H9 (cell line): ENCODE results near the gene TBRG1. TPM values are rescaled to one million over a fixed set of nuclear protein-coding genes. Genes with fewer than 3 reads are reported as not detected.
A peak's percentile ranks its signal among the peaks of the same experiment; 100 is the strongest.

Experiments
- DNase-seq: peaks from one replicate; pipeline ENCODE4 v3.0.0-alpha.2; 2017
- H2AFZ ChIP-seq: one replicate; pipeline ENCODE4 v1.6.1; 2013; ENCODE audit warnings: mild to moderate bottlenecking, low read length, control low read depth, moderate library complexity
- H2AK5ac ChIP-seq: 2 replicates; pipeline ENCODE4 v1.6.1; 2013; ENCODE audit warnings: low read length, control low read depth, mixed read lengths; ENCODE audit not compliant: insufficient read length
- H2BK120ac ChIP-seq: one replicate; pipeline ENCODE4 v1.6.1; 2013; ENCODE audit warnings: low read depth, mild to moderate bottlenecking, low read length, control low read depth, inconsistent platforms; ENCODE audit not compliant: poor library complexity, severe bottlenecking
- H2BK12ac ChIP-seq: 2 replicates; pipeline ENCODE4 v1.6.1; 2013; ENCODE audit warnings: low read length, control low read depth, mixed read lengths, low read depth; ENCODE audit not compliant: insufficient read length
- H2BK15ac ChIP-seq: 2 replicates; pipeline ENCODE4 v1.6.1; 2013; ENCODE audit warnings: low read depth, low read length, control low read depth
- H2BK20ac ChIP-seq: one replicate; pipeline ENCODE4 v1.6.1; 2013; ENCODE audit warnings: low read depth, mild to moderate bottlenecking, low read length, control low read depth, inconsistent platforms; ENCODE audit not compliant: poor library complexity, severe bottlenecking
- H2BK5ac ChIP-seq: 2 replicates; pipeline ENCODE4 v1.6.1; 2013; ENCODE audit warnings: low read length, control low read depth, mixed read lengths; ENCODE audit not compliant: insufficient read length
- H3K14ac ChIP-seq: 2 replicates; pipeline ENCODE4 v1.6.1; 2013; ENCODE audit warnings: low read length, control low read depth; ENCODE audit not compliant: insufficient read depth
- H3K18ac ChIP-seq: 2 replicates; pipeline ENCODE4 v1.6.1; 2013; ENCODE audit warnings: low read depth, mild to moderate bottlenecking, mixed read lengths, low read length, control low read depth; ENCODE audit not compliant: insufficient read length
- H3K23ac ChIP-seq: 2 replicates; pipeline ENCODE4 v1.6.1; 2013; ENCODE audit warnings: low read length, control low read depth, mixed read lengths, low read depth; ENCODE audit not compliant: insufficient read length
- H3K23me2 ChIP-seq: 2 replicates; pipeline ENCODE4 v1.6.1; 2013; ENCODE audit warnings: low read depth, mild to moderate bottlenecking, mixed read lengths, low read length, control low read depth; ENCODE audit not compliant: insufficient read length, poor library complexity, severe bottlenecking
- H3K27ac ChIP-seq: 2 replicates; pipeline ENCODE4 v1.5.1; 2013; ENCODE audit warnings: low read length, control low read depth, mixed read lengths, low read depth; ENCODE audit not compliant: insufficient read length
- H3K27me3 ChIP-seq: 2 replicates; pipeline ENCODE4 v1.6.1; 2013; ENCODE audit warnings: low read length, control low read depth, inconsistent platforms; ENCODE audit not compliant: insufficient read depth
- H3K4ac ChIP-seq: 2 replicates; pipeline ENCODE4 v1.6.1; 2013; ENCODE audit warnings: low read depth, mild to moderate bottlenecking, control low read depth, inconsistent platforms, low read length, moderate library complexity
- H3K4me1 ChIP-seq: 2 replicates; pipeline ENCODE4 v1.6.1; 2013; ENCODE audit warnings: low read length, control low read depth, inconsistent platforms; ENCODE audit not compliant: insufficient read depth
- H3K4me2 ChIP-seq: 2 replicates; pipeline ENCODE4 v1.6.1; 2013; ENCODE audit warnings: low read length, control low read depth, mixed read lengths; ENCODE audit not compliant: insufficient read length, insufficient read depth
- H3K56ac ChIP-seq: 2 replicates; pipeline ENCODE4 v1.6.1; 2013; ENCODE audit warnings: low read depth, mild to moderate bottlenecking, mixed read lengths, low read length, control low read depth; ENCODE audit not compliant: insufficient read length
- H3K79me1 ChIP-seq: 2 replicates; pipeline ENCODE4 v1.6.1; 2013; ENCODE audit warnings: low read depth, mild to moderate bottlenecking, moderate library complexity, low read length, control low read depth, inconsistent platforms; ENCODE audit not compliant: insufficient read depth, poor library complexity, severe bottlenecking
- H3K79me2 ChIP-seq: 2 replicates; pipeline ENCODE4 v1.6.1; 2013; ENCODE audit warnings: low read length, control low read depth, inconsistent platforms; ENCODE audit not compliant: insufficient read depth
- H3K9ac ChIP-seq: 2 replicates; pipeline ENCODE4 v1.6.1; 2013; ENCODE audit warnings: low read length, control low read depth, mixed read lengths; ENCODE audit not compliant: insufficient read length; ENCODE audit errors: extremely low read depth
- H3K9me3 ChIP-seq: one replicate; pipeline ENCODE4 v1.6.1; 2013; ENCODE audit warnings: low read depth, low read length, inconsistent platforms; ENCODE audit not compliant: control insufficient read depth
- H3T11ph ChIP-seq: one replicate; pipeline ENCODE4 v1.6.1; 2013; ENCODE audit warnings: mild to moderate bottlenecking, low read length, control low read depth, inconsistent platforms
- H4K20me1 ChIP-seq: one replicate; pipeline ENCODE4 v1.6.1; 2013; ENCODE audit not compliant: control insufficient read depth, insufficient read length, insufficient read depth
- H4K5ac ChIP-seq: 2 replicates; pipeline ENCODE4 v1.6.1; 2013; ENCODE audit warnings: low read depth, mild to moderate bottlenecking, mixed read lengths, low read length, control low read depth; ENCODE audit not compliant: insufficient read length
- H4K8ac ChIP-seq: replicated peaks from 2 replicates; pipeline ENCODE4 v1.6.1; 2013; ENCODE audit warnings: low read length, control low read depth, mixed read lengths, low read depth; ENCODE audit not compliant: insufficient read length
- H4K91ac ChIP-seq: 2 replicates; pipeline ENCODE4 v1.6.1; 2013; ENCODE audit warnings: low read depth, mild to moderate bottlenecking, moderate library complexity, mixed read lengths, low read length, control low read depth; ENCODE audit not compliant: insufficient read length
- H3K27ac Mint-ChIP-seq, 3 experiments: 2 replicates in 2 of 3; 3 replicates in 1 of 3; pipeline ENCODE4 v1.8.0; 2020 to 2021; ENCODE audit warnings: mixed read lengths in 3 of 3, mild to moderate bottlenecking in 1 of 3, moderate library complexity in 1 of 3
- H3K27me3 Mint-ChIP-seq: 2 replicates; pipeline ENCODE4 v1.8.0; 2021; ENCODE audit warnings: low read depth, mild to moderate bottlenecking, moderate library complexity, mixed read lengths
- H3K36me3 Mint-ChIP-seq, 3 experiments: 2 replicates in 2 of 3; 3 replicates in 1 of 3; pipeline ENCODE4 v1.8.0; 2020 to 2021; ENCODE audit warnings: low read depth in 3 of 3, mixed read lengths in 3 of 3; ENCODE audit not compliant: insufficient read depth in 1 of 3
- H3K4me1 Mint-ChIP-seq, 2 experiments: 2 replicates each; pipeline ENCODE4 v1.8.0; 2020; ENCODE audit warnings: mixed read lengths in 2 of 2
- H3K4me3 Mint-ChIP-seq, 2 experiments: 2 replicates in 1 of 2; 3 replicates in 1 of 2; pipeline ENCODE4 v1.8.0; 2020 to 2021; ENCODE audit warnings: mild to moderate bottlenecking in 2 of 2, mixed read lengths in 2 of 2, moderate library complexity in 1 of 2
- H3K9me3 Mint-ChIP-seq, 2 experiments: 2 replicates in 1 of 2; 3 replicates in 1 of 2; pipeline ENCODE4 v1.8.0; 2020; ENCODE audit warnings: mild to moderate bottlenecking in 2 of 2, mixed read lengths in 2 of 2, moderate library complexity in 1 of 2
- WGBS: extraction: QIAGEN DNeasy Blood & Tissue Kit; methylation state at CpG from one replicate; pipeline ENCODE4 v1.1.7; 2013; ENCODE audit warnings: missing lambda C conversion rate, low lambda C conversion rate, mixed read lengths; ENCODE audit not compliant: insufficient read length; ENCODE audit errors: extremely low coverage; 5-methylcytosine and 5-hydroxymethylcytosine counted together
- total RNA-seq: library from RNA; stranded (reverse); gene quantifications from 2 replicates; pipeline ENCODE4 v1.2.1, GENCODE V29; 2021
- TF ChIP-seq, protein P1 (sequence below): fragments of 200-600 bp; sonication (generic); conservative IDR thresholded peaks from 3 replicates; pipeline ENCODE4 v1.8.0; 2021; ENCODE audit warnings: antibody characterized with exemption, mild to moderate bottlenecking

Gene TBRG1
- total RNA-seq, 1 experiment from 2014 or later = 23.9 TPM

DNA sequence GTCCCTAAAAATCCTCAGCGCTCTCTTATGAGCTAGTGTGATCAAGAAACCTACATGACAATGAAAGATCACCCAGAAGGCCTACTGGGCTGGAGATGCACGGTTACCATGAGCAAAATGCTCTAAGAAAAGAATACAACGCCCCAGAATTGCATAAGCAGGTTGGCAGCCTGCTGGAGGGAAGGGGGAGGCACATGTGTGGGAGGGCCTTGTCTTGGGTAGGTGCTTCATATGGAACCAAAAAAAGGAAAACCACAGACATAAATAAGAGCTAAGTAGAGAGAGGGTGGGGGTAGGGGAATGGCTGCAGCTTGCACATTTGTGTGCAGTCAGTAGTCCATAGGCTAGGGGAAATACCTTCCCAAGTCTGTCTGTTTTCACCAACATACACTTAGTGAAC is 48.1 kb downstream of the TBRG1 start:
- no CpG with 5 or more reads among the region's 3 CpGs for WGBS
- no peak overlapping the region for H3K56ac ChIP-seq
- H2BK20ac ChIP-seq = no peak overlapping the region
- no peak overlapping the region for H3K27ac ChIP-seq
- no peaks in the 10 kb centered on the region for H3K4me1 ChIP-seq
- no peak overlapping the region for H3K4ac ChIP-seq
- Mint-ChIP-seq H3K36me3 (no peaks in the 10 kb centered on the region), H3K4me1 (peaks cover 7 to 14% of the 10 kb centered on the region in 2 experiments), H3K27me3 (peaks cover 13% of the 10 kb centered on the region), H3K27ac (no peak overlapping the region), H3K4me3 (no peak overlapping the region), H3K9me3 (no peaks in the 10 kb centered on the region)
- no peak overlapping the region for H4K91ac ChIP-seq
- no peak overlapping the region for H3K18ac ChIP-seq
- H2BK5ac ChIP-seq = no peak overlapping the region
- TF ChIP-seq, protein P1, sequence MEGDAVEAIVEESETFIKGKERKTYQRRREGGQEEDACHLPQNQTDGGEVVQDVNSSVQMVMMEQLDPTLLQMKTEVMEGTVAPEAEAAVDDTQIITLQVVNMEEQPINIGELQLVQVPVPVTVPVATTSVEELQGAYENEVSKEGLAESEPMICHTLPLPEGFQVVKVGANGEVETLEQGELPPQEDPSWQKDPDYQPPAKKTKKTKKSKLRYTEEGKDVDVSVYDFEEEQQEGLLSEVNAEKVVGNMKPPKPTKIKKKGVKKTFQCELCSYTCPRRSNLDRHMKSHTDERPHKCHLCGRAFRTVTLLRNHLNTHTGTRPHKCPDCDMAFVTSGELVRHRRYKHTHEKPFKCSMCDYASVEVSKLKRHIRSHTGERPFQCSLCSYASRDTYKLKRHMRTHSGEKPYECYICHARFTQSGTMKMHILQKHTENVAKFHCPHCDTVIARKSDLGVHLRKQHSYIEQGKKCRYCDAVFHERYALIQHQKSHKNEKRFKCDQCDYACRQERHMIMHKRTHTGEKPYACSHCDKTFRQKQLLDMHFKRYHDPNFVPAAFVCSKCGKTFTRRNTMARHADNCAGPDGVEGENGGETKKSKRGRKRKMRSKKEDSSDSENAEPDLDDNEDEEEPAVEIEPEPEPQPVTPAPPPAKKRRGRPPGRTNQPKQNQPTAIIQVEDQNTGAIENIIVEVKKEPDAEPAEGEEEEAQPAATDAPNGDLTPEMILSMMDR = 0 out of 3 replicates have a peak, but pooled peaks have one; percentile 11
- no peak overlapping the region for H4K8ac ChIP-seq
- H2AFZ ChIP-seq = no peak overlapping the region
- H3K23ac ChIP-seq = no peak overlapping the region
- H3K79me2 ChIP-seq = no peaks in the 10 kb centered on the region
- no peak for DNase-seq
- H3K27me3 ChIP-seq = peaks cover 8% of the 10 kb centered on the region
- H2BK15ac ChIP-seq = no peak overlapping the region
- H3T11ph ChIP-seq = no peak overlapping the region
- H3K23me2 ChIP-seq = peaks cover 12% of the 10 kb centered on the region
- no peak overlapping the region for H3K9ac ChIP-seq
- no peak overlapping the region for H3K14ac ChIP-seq
- no peak overlapping the region for H4K5ac ChIP-seq
- no peaks in the 10 kb centered on the region for H3K79me1 ChIP-seq
- no peak overlapping the region for H2AK5ac ChIP-seq
- H2BK12ac ChIP-seq = no peak overlapping the region
- no peaks in the 10 kb centered on the region for H4K20me1 ChIP-seq
- H3K9me3 ChIP-seq = no peaks in the 10 kb centered on the region
- H3K4me2 ChIP-seq = no peak overlapping the region
- no peak overlapping the region for H2BK120ac ChIP-seq
